ENCODE measurements around the gene EN2.

GRCh38 chr7:155449008-155449868, 8.7 kb upstream of the EN2 start:
- TF ChIP-seq CTCF (IDR thresholded peaks at IDR 0.05) (no peak), POLR2A (IDR thresholded peaks at IDR 0.05) (no peak)
